SU-DHL-6 (cell line): ENCODE data around the gene PIH1D1.
A peak's percentile ranks its signal among the peaks of the same experiment; 100 is the strongest.

Source experiments
- H2AFZ ChIP-seq: fragments of 200-600 bp; sonication (generic); 2 replicates; pipeline ENCODE4 v1.6.1; 2014; ENCODE audit warnings: low read depth, mild to moderate bottlenecking, moderate library complexity, mixed read lengths, antibody characterized with exemption, low read length; ENCODE audit not compliant: severe bottlenecking
- H3F3A ChIP-seq: fragments of 200-600 bp; shearing (Covaris generic); 2 replicates; pipeline ENCODE4 v1.6.0; 2016; ENCODE audit warnings: antibody characterized with exemption, mild to moderate bottlenecking; ENCODE audit not compliant: insufficient read depth
- H3K27ac ChIP-seq: fragments of 200-600 bp; sonication (generic); 2 replicates; pipeline ENCODE4 v1.5.1; 2016; ENCODE audit warnings: low read depth, mild to moderate bottlenecking, low read length, moderate library complexity, mixed read lengths
- H3K27me3 ChIP-seq: fragments of 200-600 bp; sonication (generic), shearing (Covaris generic); 2 replicates; pipeline ENCODE4 v1.6.0; 2014; ENCODE audit warnings: mild to moderate bottlenecking, low read length
- H3K36me3 ChIP-seq: fragments of 200-600 bp; sonication (generic); 2 replicates; pipeline ENCODE4 v1.6.1; 2014; ENCODE audit warnings: mild to moderate bottlenecking, low read length, mixed read lengths
- H3K4me2 ChIP-seq: fragments of 300-600, 200-600 bp; shearing (Covaris generic), sonication (generic); 2 replicates; pipeline ENCODE4 v1.6.0; 2014; ENCODE audit warnings: low read length, low read depth, mild to moderate bottlenecking; ENCODE audit not compliant: poor library complexity, severe bottlenecking
- H3K4me3 ChIP-seq: fragments of 200-600 bp; sonication (generic); 2 replicates; pipeline ENCODE4 v1.5.1; 2014; ENCODE audit warnings: antibody characterized with exemption, low read length, mild to moderate bottlenecking, mixed read lengths; ENCODE audit not compliant: insufficient read depth, poor library complexity, severe bottlenecking
- H3K79me2 ChIP-seq: fragments of 200-600 bp; sonication (generic); 2 replicates; pipeline ENCODE4 v1.6.1; 2014; ENCODE audit warnings: mild to moderate bottlenecking, low read length, moderate library complexity; ENCODE audit not compliant: insufficient read depth
- H3K9ac ChIP-seq: fragments of 200-600 bp; sonication (generic); 2 replicates; pipeline ENCODE4 v1.7.0; 2014; ENCODE audit warnings: mild to moderate bottlenecking, low read length
- H3K9me2 ChIP-seq: fragments of 200-600 bp; sonication (generic); replicated peaks from 2 replicates; pipeline ENCODE4 v1.6.1; 2014; ENCODE audit warnings: low read length; ENCODE audit not compliant: insufficient read depth
- H3K9me3 ChIP-seq: fragments of 200-600 bp; sonication (generic); 2 replicates; pipeline ENCODE4 v1.6.1; 2014; ENCODE audit warnings: low read length, mixed read lengths; ENCODE audit not compliant: insufficient read depth
- H4K20me1 ChIP-seq: fragments of 200-600 bp; sonication (generic); 2 replicates; pipeline ENCODE4 v1.6.1; 2014; ENCODE audit warnings: low read depth, mild to moderate bottlenecking, antibody characterized with exemption, low read length, moderate library complexity, mixed read lengths
- CTCF ChIP-seq: fragments of 200-600 bp; sonication (generic); IDR thresholded peaks from one replicate; pipeline ENCODE4 v1.5.1; 2017; ENCODE audit warnings: antibody characterized with exemption, mild to moderate bottlenecking, low read length, moderate library complexity; ENCODE audit not compliant: insufficient read depth, poor library complexity, severe bottlenecking
- EZH2phosphoT487 ChIP-seq: fragments of 200-600 bp; sonication (generic), shearing (Covaris generic); conservative IDR thresholded peaks from 2 replicates; pipeline ENCODE4 v1.6.1; 2018; ENCODE audit warnings: mild to moderate bottlenecking, antibody characterized with exemption, low read length, moderate library complexity, mixed read lengths

Gene PIH1D1

GRCh38 chr19:49413348-49413747 lies 38.3 kb downstream of the PIH1D1 start:
- Histone ChIP-seq H3K9ac (no peak overlapping the region), H3K4me2 (no peak overlapping the region), H3F3A (no peaks in the 10 kb centered on the region), H3K9me3 (no peaks in the 10 kb centered on the region), H3K27ac (no peak overlapping the region), H3K9me2 (no peaks in the 10 kb centered on the region), H3K36me3 (no peaks in the 10 kb centered on the region), H4K20me1 (no peaks in the 10 kb centered on the region), H3K4me3 (no peak overlapping the region), H3K27me3 (no peaks in the 10 kb centered on the region), H2AFZ (no peak overlapping the region), H3K79me2 (no peaks in the 10 kb centered on the region)
- no peak for TF ChIP-seq CTCF
- no peak for TF ChIP-seq EZH2phosphoT487

GRCh38 chr19:49411681-49412326 lies 39.8 kb downstream of the PIH1D1 start:
- H3K4me3 ChIP-seq: no peak overlapping the region
- no peak overlapping the region for H3K9ac ChIP-seq
- H3K9me3 ChIP-seq: no peaks in the 10 kb centered on the region
- no peak overlapping the region for H2AFZ ChIP-seq
- no peak overlapping the region for H3K4me2 ChIP-seq
- no peak for TF ChIP-seq EZH2phosphoT487
- no peak for TF ChIP-seq CTCF
- no peaks in the 10 kb centered on the region for H3K9me2 ChIP-seq
- no peaks in the 10 kb centered on the region for H3K36me3 ChIP-seq
- H3F3A ChIP-seq: no peaks in the 10 kb centered on the region
- H3K27me3 ChIP-seq: no peaks in the 10 kb centered on the region
- no peaks in the 10 kb centered on the region for H3K79me2 ChIP-seq
- H4K20me1 ChIP-seq: no peaks in the 10 kb centered on the region
- no peak overlapping the region for H3K27ac ChIP-seq

- Histone ChIP-seq H3K9me2 (no peaks in the 10 kb centered on the region), H3K27ac (no peak overlapping the region), H3K9ac (no peak overlapping the region), H3K9me3 (no peaks in the 10 kb centered on the region), H2AFZ (no peak overlapping the region), H3F3A (no peaks in the 10 kb centered on the region), H4K20me1 (no peaks in the 10 kb centered on the region), H3K79me2 (no peaks in the 10 kb centered on the region), H3K36me3 (no peaks in the 10 kb centered on the region), H3K4me3 (no peak overlapping the region), H3K4me2 (peak overlapping the region; percentile 24), H3K27me3 (no peaks in the 10 kb centered on the region)
- no peak for TF ChIP-seq CTCF
- no peak for TF ChIP-seq EZH2phosphoT487
Observed at GRCh38 chr19:49409441-49410029, 42.1 kb downstream of the PIH1D1 start.
